Osteoblast (primary cell): ENCODE results near the gene C16orf86. TPM values are rescaled to one million over a fixed set of nuclear protein-coding genes. Genes with fewer than 3 reads are reported as not detected.

Experiments used
- DNase-seq: peaks from one replicate; pipeline ENCODE4 v3.0.0; 2011; ENCODE audit warnings: low spot score, mixed read lengths; ENCODE audit not compliant: insufficient read length; ENCODE audit errors: missing footprints
- H2AFZ ChIP-seq: 2 replicates; pipeline ENCODE4 v1.6.0; 2011; ENCODE audit warnings: mild to moderate bottlenecking, low read length
- H3K27ac ChIP-seq: 2 replicates; pipeline ENCODE4 v1.5.1; 2011; ENCODE audit warnings: mild to moderate bottlenecking, low read depth, low read length, moderate library complexity
- H3K27me3 ChIP-seq: 2 replicates; pipeline ENCODE4 v1.6.0; 2012; ENCODE audit warnings: mild to moderate bottlenecking, control low read depth, inconsistent platforms, low read length, moderate library complexity; ENCODE audit not compliant: insufficient read depth
- H3K36me3 ChIP-seq: 2 replicates; pipeline ENCODE4 v1.5.1; 2011; ENCODE audit warnings: mild to moderate bottlenecking, low read length, control low read depth, moderate library complexity; ENCODE audit not compliant: insufficient read depth
- H3K4me1 ChIP-seq: 2 replicates; pipeline ENCODE4 v1.5.1; 2011; ENCODE audit warnings: mild to moderate bottlenecking, low read length, control low read depth, moderate library complexity; ENCODE audit not compliant: insufficient read depth
- H3K4me2 ChIP-seq: 2 replicates; pipeline ENCODE4 v1.6.0; 2011; ENCODE audit warnings: mild to moderate bottlenecking, low read length; ENCODE audit not compliant: insufficient read depth
- H3K4me3 ChIP-seq: fragments of 200-600 bp; sonication (generic); 3 replicates; pipeline ENCODE4 v1.5.1; 2012; ENCODE audit warnings: mild to moderate bottlenecking, low read length, inconsistent platforms; ENCODE audit not compliant: insufficient read depth
- H3K79me2 ChIP-seq: 2 replicates; pipeline ENCODE4 v1.6.0; 2012; ENCODE audit warnings: mild to moderate bottlenecking, low read length, control low read depth, inconsistent platforms; ENCODE audit not compliant: insufficient read depth
- H3K9me3 ChIP-seq: 2 replicates; pipeline ENCODE4 v1.5.1; 2011; ENCODE audit warnings: low read depth, low read length, control low read depth
- H4K20me1 ChIP-seq: 2 replicates; pipeline ENCODE4 v1.6.0; 2012; ENCODE audit warnings: mild to moderate bottlenecking, low read length, control low read depth; ENCODE audit not compliant: insufficient read depth
- total RNA-seq: library from RNA; depleted of rRNA; stranded (reverse); fragments of >200 nt; gene quantifications from 2 replicates; pipeline ENCODE4 v1.2.3, GENCODE V29; 2012
- TF ChIP-seq, protein P1 (sequence below): IDR thresholded peaks from 2 replicates; pipeline ENCODE4 v1.5.1; 2011; ENCODE audit warnings: mild to moderate bottlenecking, low read depth, low read length, moderate library complexity; ENCODE audit errors: extremely low read depth

Gene C16orf86
- total RNA-seq, 1 donor, result 6.9 TPM

DNA sequence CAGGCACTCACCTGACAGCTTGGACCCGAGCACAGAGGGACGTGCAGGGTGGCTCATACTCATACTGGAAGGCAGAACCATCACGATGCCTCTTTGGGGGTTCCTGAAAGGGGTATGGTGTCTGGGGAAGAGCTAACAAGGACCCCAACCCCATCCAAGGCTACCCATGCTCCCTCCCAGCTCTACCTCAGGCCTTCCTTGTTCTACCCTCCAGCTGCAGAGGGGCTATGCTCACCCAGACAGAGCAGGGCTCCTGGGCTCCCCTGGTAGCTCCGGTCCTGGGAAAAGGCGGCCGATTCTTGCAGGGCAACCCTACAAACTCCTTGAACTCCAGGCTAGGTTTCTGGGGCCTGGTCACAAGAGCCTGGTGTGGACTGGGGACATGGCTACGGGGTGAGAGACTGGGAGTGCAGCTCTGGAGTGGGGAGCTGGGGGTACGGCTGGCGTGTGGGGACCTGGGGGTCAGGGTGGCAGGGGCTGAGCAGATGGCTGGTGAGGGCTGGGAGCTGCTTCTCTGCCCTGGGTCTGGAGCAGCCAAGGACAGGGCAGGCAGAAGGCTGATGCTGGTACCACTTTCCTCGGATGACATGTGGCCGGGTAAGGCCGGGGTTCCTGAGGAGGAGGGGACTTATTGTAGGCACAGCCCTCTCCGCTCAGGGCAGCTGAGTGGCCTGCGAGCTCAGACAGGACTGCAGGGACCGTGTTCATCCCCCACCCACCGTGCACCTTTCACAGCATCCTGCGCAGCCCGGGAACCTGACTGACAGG, 8.7 kb upstream of the C16orf86 start:
- peaks cover 6% of the 10 kb centered on the region for H4K20me1 ChIP-seq
- peaks cover 9% of the 10 kb centered on the region for H3K4me1 ChIP-seq
- H3K4me2 ChIP-seq, result no peak overlapping the region
- H3K27me3 ChIP-seq, result peaks cover 17% of the 10 kb centered on the region
- H3K4me3 ChIP-seq, result no peak overlapping the region
- peak; percentile 92 for DNase-seq
- H3K9me3 ChIP-seq, result no peaks in the 10 kb centered on the region
- H3K79me2 ChIP-seq, result peaks cover 13% of the 10 kb centered on the region
- TF ChIP-seq, protein P1, sequence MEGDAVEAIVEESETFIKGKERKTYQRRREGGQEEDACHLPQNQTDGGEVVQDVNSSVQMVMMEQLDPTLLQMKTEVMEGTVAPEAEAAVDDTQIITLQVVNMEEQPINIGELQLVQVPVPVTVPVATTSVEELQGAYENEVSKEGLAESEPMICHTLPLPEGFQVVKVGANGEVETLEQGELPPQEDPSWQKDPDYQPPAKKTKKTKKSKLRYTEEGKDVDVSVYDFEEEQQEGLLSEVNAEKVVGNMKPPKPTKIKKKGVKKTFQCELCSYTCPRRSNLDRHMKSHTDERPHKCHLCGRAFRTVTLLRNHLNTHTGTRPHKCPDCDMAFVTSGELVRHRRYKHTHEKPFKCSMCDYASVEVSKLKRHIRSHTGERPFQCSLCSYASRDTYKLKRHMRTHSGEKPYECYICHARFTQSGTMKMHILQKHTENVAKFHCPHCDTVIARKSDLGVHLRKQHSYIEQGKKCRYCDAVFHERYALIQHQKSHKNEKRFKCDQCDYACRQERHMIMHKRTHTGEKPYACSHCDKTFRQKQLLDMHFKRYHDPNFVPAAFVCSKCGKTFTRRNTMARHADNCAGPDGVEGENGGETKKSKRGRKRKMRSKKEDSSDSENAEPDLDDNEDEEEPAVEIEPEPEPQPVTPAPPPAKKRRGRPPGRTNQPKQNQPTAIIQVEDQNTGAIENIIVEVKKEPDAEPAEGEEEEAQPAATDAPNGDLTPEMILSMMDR, result no peak
- no peak overlapping the region for H2AFZ ChIP-seq
- peaks cover 5% of the 10 kb centered on the region for H3K36me3 ChIP-seq
- no peak overlapping the region for H3K27ac ChIP-seq

- Histone ChIP-seq H3K27ac (peak overlapping the region; percentile 90), H3K4me2 (peak overlapping the region; percentile 98), H3K9me3 (no peaks in the 10 kb centered on the region), H3K27me3 (peaks cover 8% of the 10 kb centered on the region), H3K36me3 (peaks cover 5% of the 10 kb centered on the region), H3K79me2 (peaks cover 13% of the 10 kb centered on the region), H4K20me1 (peaks cover 6% of the 10 kb centered on the region), H2AFZ (peak overlapping the region; percentile 95), H3K4me3 (peak overlapping the region; percentile 86), H3K4me1 (peaks cover 9% of the 10 kb centered on the region)
- peak; percentile 96 for DNase-seq
- TF ChIP-seq, protein P1, result no peak
These were observed 7.6 kb upstream of the C16orf86 start for GRCh38 chr16:67658849-67659674.

GRCh38 chr16:67659675-67660563, 6.7 kb upstream of the C16orf86 start, which contains the start of gene ACD:
ACD (minus strand) TSS chr16:67660260; CDS start chr16:67660220, 40 bp downstream.
- H2AFZ ChIP-seq, result peak within 1 kb of the TSS; percentile 95
- peaks cover 9% of the 10 kb centered on the region for H3K4me1 ChIP-seq
- H4K20me1 ChIP-seq, result peaks cover 6% of the 10 kb centered on the region
- H3K27ac ChIP-seq, result peak within 1 kb of the TSS; percentile 90
- H3K79me2 ChIP-seq, result peaks cover 13% of the 10 kb centered on the region
- peaks cover 5% of the 10 kb centered on the region for H3K36me3 ChIP-seq
- H3K4me3 ChIP-seq, result peak within 1 kb of the TSS; percentile 86
- no peaks in the 10 kb centered on the region for H3K9me3 ChIP-seq
- peak within 1 kb of the TSS; percentile 98 for H3K4me2 ChIP-seq
- peak; percentile 100 for DNase-seq
- no peaks in the 10 kb centered on the region for H3K27me3 ChIP-seq
- TF ChIP-seq, protein P1, result no peak
